ENCODE measurements around the gene CEP131. TPM values are rescaled to one million over a fixed set of nuclear protein-coding genes. Genes with fewer than 3 reads are reported as not detected.

Gene CEP131
- total RNA-seq, 1 donor from 2014 or later: 33.2 TPM

DNA sequence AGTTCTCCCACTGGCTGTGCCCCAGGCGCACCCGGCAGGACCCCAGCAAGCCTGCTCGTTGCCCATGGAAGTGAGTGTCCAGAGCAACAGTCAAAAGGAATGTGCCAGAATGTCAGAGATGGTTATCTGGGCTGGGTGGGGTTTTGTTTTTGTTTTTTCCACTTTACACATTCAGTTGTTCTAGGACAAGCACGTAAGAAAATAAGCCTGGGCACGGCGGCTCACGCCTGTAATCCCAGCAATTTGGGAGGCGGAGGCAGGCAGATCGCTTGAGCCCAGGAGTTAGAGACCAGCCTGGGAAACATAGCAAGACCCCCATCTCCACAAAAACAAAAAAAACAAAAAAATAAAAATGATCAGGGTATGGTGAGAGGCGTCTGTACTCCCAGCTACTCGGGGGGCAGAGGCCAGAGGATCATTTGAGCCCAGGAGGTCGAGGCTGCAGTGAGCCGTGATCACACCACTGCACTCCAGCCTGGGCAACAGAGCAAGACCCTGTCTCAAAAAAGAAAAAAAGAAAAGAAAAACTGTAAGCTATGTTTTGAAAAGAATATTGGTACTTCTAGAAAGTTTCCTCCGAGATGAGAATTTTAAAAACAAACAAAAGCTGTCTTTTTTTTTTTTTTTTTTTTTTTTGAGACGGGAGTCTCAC is 24.7 kb upstream of the CEP131 start:
- Mint-ChIP-seq H3K27me3 (no peaks in the 10 kb centered on the region), H3K9me3 (ENCODE audit: low read depth) (no peaks in the 10 kb centered on the region), H3K4me3 (ENCODE audit: low read depth) (no peak overlapping the region), H3K36me3 (ENCODE audit: insufficient read depth) (peaks cover 4% of the 10 kb centered on the region), H3K27ac (no peak overlapping the region), H3K4me1 (ENCODE audit: low read depth) (no peaks in the 10 kb centered on the region)
- TF ChIP-seq, protein P1, sequence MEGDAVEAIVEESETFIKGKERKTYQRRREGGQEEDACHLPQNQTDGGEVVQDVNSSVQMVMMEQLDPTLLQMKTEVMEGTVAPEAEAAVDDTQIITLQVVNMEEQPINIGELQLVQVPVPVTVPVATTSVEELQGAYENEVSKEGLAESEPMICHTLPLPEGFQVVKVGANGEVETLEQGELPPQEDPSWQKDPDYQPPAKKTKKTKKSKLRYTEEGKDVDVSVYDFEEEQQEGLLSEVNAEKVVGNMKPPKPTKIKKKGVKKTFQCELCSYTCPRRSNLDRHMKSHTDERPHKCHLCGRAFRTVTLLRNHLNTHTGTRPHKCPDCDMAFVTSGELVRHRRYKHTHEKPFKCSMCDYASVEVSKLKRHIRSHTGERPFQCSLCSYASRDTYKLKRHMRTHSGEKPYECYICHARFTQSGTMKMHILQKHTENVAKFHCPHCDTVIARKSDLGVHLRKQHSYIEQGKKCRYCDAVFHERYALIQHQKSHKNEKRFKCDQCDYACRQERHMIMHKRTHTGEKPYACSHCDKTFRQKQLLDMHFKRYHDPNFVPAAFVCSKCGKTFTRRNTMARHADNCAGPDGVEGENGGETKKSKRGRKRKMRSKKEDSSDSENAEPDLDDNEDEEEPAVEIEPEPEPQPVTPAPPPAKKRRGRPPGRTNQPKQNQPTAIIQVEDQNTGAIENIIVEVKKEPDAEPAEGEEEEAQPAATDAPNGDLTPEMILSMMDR (IDR thresholded peaks at IDR 0.05; ENCODE audit: unreplicated experiment): no peak
- no peak for DNase-seq (ENCODE audit: low spot score, unreplicated experiment)

DNA sequence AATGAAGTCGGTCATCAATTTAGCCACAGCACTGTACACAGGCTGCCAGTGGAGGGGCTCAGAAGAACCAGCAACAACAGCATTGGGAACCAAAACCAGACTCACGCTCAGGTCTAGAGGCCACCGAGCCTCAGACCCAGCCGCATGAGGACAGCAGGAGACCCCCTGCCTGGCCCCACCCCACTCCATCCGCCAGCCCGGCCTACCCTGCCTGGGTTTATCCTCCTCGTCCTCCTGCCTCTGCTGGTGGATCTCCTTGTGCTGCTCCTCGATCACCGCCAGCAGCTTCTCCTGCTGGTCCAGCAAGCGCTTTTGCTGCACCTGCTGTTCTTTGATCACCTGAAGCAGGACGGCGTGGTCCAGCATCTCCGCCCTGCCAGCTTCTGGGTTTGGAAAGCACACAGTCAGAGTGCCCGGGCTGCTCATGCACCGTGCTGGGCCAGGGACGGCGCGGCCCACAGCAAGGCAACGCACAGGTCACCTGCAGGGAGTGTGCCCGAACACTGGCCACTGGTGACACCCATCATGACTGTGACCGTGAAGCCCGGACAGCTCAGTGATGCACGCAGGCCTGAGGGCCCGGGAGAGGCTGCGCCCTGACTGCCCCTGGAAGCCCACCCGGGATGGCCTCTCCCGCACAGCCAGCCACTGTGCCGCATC is 24.0 kb upstream of the CEP131 start:
- TF ChIP-seq, protein P1 (IDR thresholded peaks at IDR 0.05; ENCODE audit: unreplicated experiment): no peak
- Mint-ChIP-seq H3K4me1 (ENCODE audit: low read depth) (no peaks in the 10 kb centered on the region), H3K27ac (no peak overlapping the region)

DNA sequence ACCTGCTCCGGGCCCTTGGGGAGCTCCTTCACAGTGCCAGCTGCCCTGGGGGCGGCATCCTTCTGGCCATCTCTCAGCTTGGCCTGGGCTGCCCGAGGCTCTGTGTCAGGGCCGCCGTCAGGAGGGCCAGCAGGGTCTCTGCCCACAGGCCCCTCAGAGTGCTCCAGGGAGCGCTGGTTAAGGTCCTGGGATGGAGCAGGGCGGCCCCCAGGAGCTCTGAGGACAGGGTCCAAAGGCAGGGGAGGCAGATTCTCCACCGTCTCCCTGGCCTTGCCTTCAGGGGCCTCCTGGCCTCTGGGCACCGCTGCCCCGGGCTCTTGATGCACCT is 23.5 kb upstream of the CEP131 start:
- Mint-ChIP-seq H3K27me3 (no peaks in the 10 kb centered on the region), H3K4me1 (ENCODE audit: low read depth) (no peaks in the 10 kb centered on the region), H3K4me3 (ENCODE audit: low read depth) (no peak overlapping the region), H3K36me3 (ENCODE audit: insufficient read depth) (peaks cover 2% of the 10 kb centered on the region), H3K9me3 (ENCODE audit: low read depth) (no peaks in the 10 kb centered on the region), H3K27ac (no peak overlapping the region)
- DNase-seq (ENCODE audit: low spot score, unreplicated experiment): no peak
- TF ChIP-seq, protein P1 (IDR thresholded peaks at IDR 0.05; ENCODE audit: unreplicated experiment): no peak

More for the DNA sequence above, 24.0 kb upstream of the CEP131 start:
- Mint-ChIP-seq H3K4me3 (ENCODE audit: low read depth) (no peak overlapping the region), H3K36me3 (ENCODE audit: insufficient read depth) (peaks cover 2% of the 10 kb centered on the region), H3K9me3 (ENCODE audit: low read depth) (no peaks in the 10 kb centered on the region), H3K27me3 (no peaks in the 10 kb centered on the region)
- no peak for DNase-seq (ENCODE audit: low spot score, unreplicated experiment)

DNA sequence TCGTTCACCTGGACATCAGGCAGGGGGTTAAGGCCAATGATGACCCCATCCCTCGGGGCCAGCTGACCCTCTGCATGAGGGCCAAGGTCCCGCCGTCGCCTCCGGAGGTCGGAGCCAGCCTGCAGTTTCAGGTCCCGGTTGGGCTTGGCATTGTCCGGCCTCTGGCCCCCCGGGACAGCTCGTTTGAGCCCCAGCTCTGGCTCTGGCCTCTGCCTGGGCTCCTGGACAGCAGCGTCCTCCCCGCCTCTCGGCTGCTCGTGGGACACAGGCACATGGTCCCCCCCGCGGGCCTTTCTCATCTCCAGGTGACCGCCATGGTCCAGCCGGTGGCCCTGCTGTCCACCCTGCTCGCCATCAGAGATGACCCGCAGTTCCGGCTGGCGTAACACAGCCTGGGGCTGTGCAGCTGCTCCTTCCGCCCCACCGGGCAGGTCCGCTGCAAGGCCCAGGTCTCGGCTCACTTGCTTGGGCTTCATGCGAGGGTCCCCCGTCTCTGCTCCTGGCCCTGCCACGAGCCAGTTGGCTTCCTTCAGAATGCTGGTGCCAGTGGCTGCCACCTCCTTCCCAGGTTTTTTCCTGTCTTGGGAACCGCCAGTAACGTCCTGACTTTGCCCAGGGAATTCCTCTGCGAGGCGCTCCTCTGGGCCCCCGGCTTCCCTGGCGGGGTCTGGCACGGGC is 23.0 kb upstream of the CEP131 start:
- Mint-ChIP-seq H3K36me3 (ENCODE audit: insufficient read depth) (peaks cover 3% of the 10 kb centered on the region), H3K9me3 (ENCODE audit: low read depth) (no peaks in the 10 kb centered on the region), H3K4me1 (ENCODE audit: low read depth) (peaks cover 2% of the 10 kb centered on the region), H3K27ac (no peak overlapping the region), H3K4me3 (ENCODE audit: low read depth) (no peak overlapping the region), H3K27me3 (no peaks in the 10 kb centered on the region)
- DNase-seq (ENCODE audit: low spot score, unreplicated experiment): no peak
- TF ChIP-seq, protein P1 (IDR thresholded peaks at IDR 0.05; ENCODE audit: unreplicated experiment): no peak

DNA sequence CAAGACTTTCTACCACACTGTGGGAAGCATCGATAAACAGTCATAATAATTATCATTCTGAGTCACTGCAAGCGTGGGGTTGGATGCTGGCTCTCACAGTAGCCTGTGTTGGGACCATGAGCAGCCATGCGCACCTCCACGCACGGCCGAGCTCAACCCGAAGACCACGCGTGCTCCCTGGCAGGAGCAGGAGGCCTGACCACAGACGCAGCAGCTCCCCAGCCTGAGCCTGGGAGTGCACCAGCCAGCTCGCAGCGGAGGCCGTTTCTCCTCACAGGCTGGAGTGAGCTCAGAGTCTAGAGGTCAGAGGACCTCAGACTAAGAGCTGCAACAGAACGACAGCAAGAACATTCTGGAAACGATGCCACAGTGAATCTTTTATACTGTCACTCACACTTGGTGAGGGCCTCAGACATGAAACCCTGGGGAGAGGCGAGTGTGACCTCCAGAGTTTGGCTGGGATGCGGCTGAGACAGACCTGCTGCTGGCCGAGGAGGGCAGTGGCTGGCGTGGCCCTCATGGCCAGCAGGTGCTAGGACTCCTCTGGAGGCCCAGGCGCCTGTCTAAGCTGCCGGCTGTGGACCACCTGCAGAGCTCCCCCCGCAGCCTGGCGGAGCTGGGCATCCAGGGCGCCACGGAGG is 22.4 kb upstream of the CEP131 start:
- TF ChIP-seq, protein P1 (IDR thresholded peaks at IDR 0.05; ENCODE audit: unreplicated experiment): no peak
- no peak overlapping the region for H3K27ac Mint-ChIP-seq
- H3K27me3 Mint-ChIP-seq: no peaks in the 10 kb centered on the region
- no peaks in the 10 kb centered on the region for H3K9me3 Mint-ChIP-seq (ENCODE audit: low read depth)
- no peak overlapping the region for H3K4me3 Mint-ChIP-seq (ENCODE audit: low read depth)
- H3K4me1 Mint-ChIP-seq (ENCODE audit: low read depth): peaks cover 2% of the 10 kb centered on the region
- peaks cover 3% of the 10 kb centered on the region for H3K36me3 Mint-ChIP-seq (ENCODE audit: insufficient read depth)
- no peak for DNase-seq (ENCODE audit: low spot score, unreplicated experiment)
